Lower leg skin (tissue), 3 donors: ENCODE data around the gene RNF43.

Experiments used
- POLR2A ChIP-seq, 2 donors: fragments of 450-650 bp; IDR thresholded peaks; one replicate each; pipeline ENCODE4 v1.6.1; 2016 to 2017; ENCODE audit warnings: antibody characterized with exemption in 2 of 2, mild to moderate bottlenecking in 1 of 2, moderate library complexity in 1 of 2
- TF ChIP-seq, protein P1 (sequence below), 3 donors: fragments of 450-650 bp; IDR thresholded peaks; one replicate each; pipeline ENCODE4 v1.5.1; 2016; ENCODE audit warnings: antibody characterized with exemption in 3 of 3, mild to moderate bottlenecking in 3 of 3, moderate library complexity in 2 of 3

DNA sequence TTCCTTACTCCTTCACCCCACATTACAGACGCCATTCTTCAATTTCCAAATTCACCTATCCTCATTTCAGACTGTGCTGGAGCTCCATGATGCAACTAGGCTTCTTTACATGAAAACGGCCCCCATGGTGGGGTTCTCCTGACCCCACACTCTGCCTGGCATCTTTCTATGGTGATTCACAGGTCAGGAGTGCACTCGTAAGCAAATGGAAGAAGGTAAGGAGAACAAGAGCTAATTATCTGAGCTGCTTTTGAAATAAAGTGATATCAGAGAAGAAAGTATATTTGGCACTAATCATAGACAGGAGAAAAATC lies 37.9 kb downstream of the RNF43 start:
- TF ChIP-seq, protein P1, sequence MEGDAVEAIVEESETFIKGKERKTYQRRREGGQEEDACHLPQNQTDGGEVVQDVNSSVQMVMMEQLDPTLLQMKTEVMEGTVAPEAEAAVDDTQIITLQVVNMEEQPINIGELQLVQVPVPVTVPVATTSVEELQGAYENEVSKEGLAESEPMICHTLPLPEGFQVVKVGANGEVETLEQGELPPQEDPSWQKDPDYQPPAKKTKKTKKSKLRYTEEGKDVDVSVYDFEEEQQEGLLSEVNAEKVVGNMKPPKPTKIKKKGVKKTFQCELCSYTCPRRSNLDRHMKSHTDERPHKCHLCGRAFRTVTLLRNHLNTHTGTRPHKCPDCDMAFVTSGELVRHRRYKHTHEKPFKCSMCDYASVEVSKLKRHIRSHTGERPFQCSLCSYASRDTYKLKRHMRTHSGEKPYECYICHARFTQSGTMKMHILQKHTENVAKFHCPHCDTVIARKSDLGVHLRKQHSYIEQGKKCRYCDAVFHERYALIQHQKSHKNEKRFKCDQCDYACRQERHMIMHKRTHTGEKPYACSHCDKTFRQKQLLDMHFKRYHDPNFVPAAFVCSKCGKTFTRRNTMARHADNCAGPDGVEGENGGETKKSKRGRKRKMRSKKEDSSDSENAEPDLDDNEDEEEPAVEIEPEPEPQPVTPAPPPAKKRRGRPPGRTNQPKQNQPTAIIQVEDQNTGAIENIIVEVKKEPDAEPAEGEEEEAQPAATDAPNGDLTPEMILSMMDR (IDR thresholded peaks at IDR 0.05) = no peak
- TF ChIP-seq POLR2A (IDR thresholded peaks at IDR 0.05) = no peak
